Neutrophil (primary cell): ENCODE results near the gene EXOC3.

Source experiments
- H3K27ac ChIP-seq: fragments of 200-600 bp; sonication (generic); 2 replicates; pipeline ENCODE4 v1.5.1; 2016; ENCODE audit warnings: mild to moderate bottlenecking, moderate library complexity
- H3K27me3 ChIP-seq: fragments of 200-600 bp; sonication (generic); 2 replicates; pipeline ENCODE4 v1.6.0; 2016; ENCODE audit warnings: mild to moderate bottlenecking
- H3K36me3 ChIP-seq: fragments of 200-600 bp; sonication (generic); 2 replicates; pipeline ENCODE4 v1.5.1; 2017
- H3K4me1 ChIP-seq, 2 experiments: fragments of 200-600 bp in 1 of 2; sonication (generic) in 1 of 2; 1 replicate in 1 of 2; 2 replicates in 1 of 2; pipeline versions ENCODE4 v1.5.1 to v1.6.1; 2013 to 2016; ENCODE audit warnings: low read depth in 1 of 2, low read length in 1 of 2, mild to moderate bottlenecking in 1 of 2, moderate library complexity in 1 of 2; ENCODE audit not compliant: control insufficient read depth in 1 of 2, insufficient read depth in 1 of 2
- H3K4me3 ChIP-seq, 2 experiments: fragments of 200-600 bp in 1 of 2; sonication (generic) in 1 of 2; 1 replicate in 1 of 2; 2 replicates in 1 of 2; pipeline ENCODE4 v1.5.1; 2013 to 2016; ENCODE audit warnings: low read depth in 1 of 2, low read length in 1 of 2, mild to moderate bottlenecking in 1 of 2, moderate library complexity in 1 of 2
- H3K9me3 ChIP-seq: fragments of 200-600 bp; sonication (generic); 2 replicates; pipeline ENCODE4 v1.5.1; 2016
- TF ChIP-seq, protein P1 (sequence below): fragments of 200-600 bp; sonication (generic); IDR thresholded peaks from 2 replicates; pipeline ENCODE4 v1.5.1; 2016; ENCODE audit warnings: antibody characterized with exemption

Gene EXOC3

DNA sequence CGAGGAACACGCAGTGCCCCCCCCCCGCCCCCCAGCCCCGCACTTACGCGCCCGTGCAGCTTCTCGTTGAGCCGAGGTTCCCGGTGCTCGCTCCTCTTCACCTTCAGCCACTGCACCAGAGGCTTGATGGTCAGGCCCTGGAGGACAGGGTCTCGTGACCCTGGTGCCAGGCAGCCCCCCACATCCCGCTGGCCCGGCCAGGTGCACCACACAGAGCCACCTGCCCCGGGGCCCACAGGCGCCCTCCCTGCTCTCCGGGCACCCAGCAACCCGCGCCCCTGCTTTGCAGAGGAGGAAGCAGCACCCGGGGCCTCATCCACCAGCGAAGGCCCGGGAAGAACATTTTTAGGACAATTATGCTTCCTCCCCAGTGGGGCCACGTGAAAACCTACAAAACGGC lies 39.0 kb downstream of the EXOC3 start:
- Histone ChIP-seq H3K27me3 (peaks cover 86% of the 10 kb centered on the region), H3K27ac (no peak overlapping the region), H3K9me3 (no peaks in the 10 kb centered on the region), H3K4me3 (no peak overlapping the region), H3K4me1 (no peaks in the 10 kb centered on the region), H3K36me3 (no peaks in the 10 kb centered on the region)
- TF ChIP-seq, protein P1, sequence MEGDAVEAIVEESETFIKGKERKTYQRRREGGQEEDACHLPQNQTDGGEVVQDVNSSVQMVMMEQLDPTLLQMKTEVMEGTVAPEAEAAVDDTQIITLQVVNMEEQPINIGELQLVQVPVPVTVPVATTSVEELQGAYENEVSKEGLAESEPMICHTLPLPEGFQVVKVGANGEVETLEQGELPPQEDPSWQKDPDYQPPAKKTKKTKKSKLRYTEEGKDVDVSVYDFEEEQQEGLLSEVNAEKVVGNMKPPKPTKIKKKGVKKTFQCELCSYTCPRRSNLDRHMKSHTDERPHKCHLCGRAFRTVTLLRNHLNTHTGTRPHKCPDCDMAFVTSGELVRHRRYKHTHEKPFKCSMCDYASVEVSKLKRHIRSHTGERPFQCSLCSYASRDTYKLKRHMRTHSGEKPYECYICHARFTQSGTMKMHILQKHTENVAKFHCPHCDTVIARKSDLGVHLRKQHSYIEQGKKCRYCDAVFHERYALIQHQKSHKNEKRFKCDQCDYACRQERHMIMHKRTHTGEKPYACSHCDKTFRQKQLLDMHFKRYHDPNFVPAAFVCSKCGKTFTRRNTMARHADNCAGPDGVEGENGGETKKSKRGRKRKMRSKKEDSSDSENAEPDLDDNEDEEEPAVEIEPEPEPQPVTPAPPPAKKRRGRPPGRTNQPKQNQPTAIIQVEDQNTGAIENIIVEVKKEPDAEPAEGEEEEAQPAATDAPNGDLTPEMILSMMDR, result no peak

- TF ChIP-seq, protein P1, result no peak
Measured at GRCh38 chr5:482506-482905, 39.5 kb downstream of the EXOC3 start.

GRCh38 chr5:483011-483410 lies 40.0 kb downstream of the EXOC3 start:
- Histone ChIP-seq H3K36me3 (no peaks in the 10 kb centered on the region), H3K4me1 (no peaks in the 10 kb centered on the region), H3K9me3 (no peaks in the 10 kb centered on the region), H3K27me3 (peaks cover 76% of the 10 kb centered on the region), H3K27ac (no peak overlapping the region), H3K4me3 (no peak overlapping the region)
- TF ChIP-seq, protein P1, result no peak

More at GRCh38 chr5:482506-482905, 39.5 kb downstream of the EXOC3 start:
- Histone ChIP-seq H3K4me1 (no peaks in the 10 kb centered on the region), H3K27me3 (peaks cover 81% of the 10 kb centered on the region), H3K9me3 (no peaks in the 10 kb centered on the region), H3K4me3 (no peak overlapping the region), H3K27ac (no peak overlapping the region), H3K36me3 (no peaks in the 10 kb centered on the region)

- no peaks in the 10 kb centered on the region for H3K9me3 ChIP-seq
- TF ChIP-seq, protein P1, result no peak
- no peak overlapping the region for H3K4me3 ChIP-seq
- peaks cover 70% of the 10 kb centered on the region for H3K27me3 ChIP-seq
- H3K27ac ChIP-seq, result no peak overlapping the region
- no peaks in the 10 kb centered on the region for H3K4me1 ChIP-seq
- H3K36me3 ChIP-seq, result no peaks in the 10 kb centered on the region
Measured at GRCh38 chr5:483434-484140, 40.6 kb downstream of the EXOC3 start.

DNA sequence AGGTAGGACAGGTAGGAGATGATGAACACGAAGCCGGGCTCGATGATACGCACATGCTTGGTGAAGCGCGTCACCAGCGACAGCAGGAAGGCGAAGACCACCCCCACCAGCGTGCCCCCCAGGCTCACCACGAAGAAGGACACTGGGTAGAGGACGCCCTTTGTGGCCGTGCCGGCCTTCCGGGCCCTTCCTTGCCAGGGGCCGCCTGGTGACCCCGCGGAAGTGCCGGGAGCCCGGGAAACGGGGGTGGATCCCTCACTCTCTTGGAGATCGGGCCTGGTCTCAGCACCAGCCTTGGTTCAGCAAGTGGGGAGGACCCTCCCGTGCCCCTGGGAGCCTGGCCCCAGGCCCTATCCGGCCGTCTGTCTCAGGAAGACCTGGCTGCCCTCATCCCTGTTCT lies 41.6 kb downstream of the EXOC3 start:
- no peak overlapping the region for H3K27ac ChIP-seq
- peaks cover 61% of the 10 kb centered on the region for H3K27me3 ChIP-seq
- no peaks in the 10 kb centered on the region for H3K36me3 ChIP-seq
- no peaks in the 10 kb centered on the region for H3K4me1 ChIP-seq
- H3K9me3 ChIP-seq, result no peaks in the 10 kb centered on the region
- TF ChIP-seq, protein P1, result no peak
- no peak overlapping the region for H3K4me3 ChIP-seq
